SK-N-SH treated with all-trans-retinoic acid at 6 μM for 48 hours (cell line): ENCODE measurements around the gene NFKBIB.

Source experiments
- ATAC-seq: fragments of 200-7000 bp; cut with Tn5 transposase; 3 replicates; pipeline ENCODE4 v1.9.1; 2020; ENCODE audit warnings: mild to moderate bottlenecking, moderate library complexity
- ARNTL ChIP-seq: fragments of 450-650 bp; formaldehyde crosslinking; IDR thresholded peaks from 2 replicates; pipeline ENCODE4 v1.5.0; 2020; ENCODE audit warnings: low read depth, mild to moderate bottlenecking, moderate library complexity, borderline replicate concordance
- CSDC2 ChIP-seq: fragments of 250-450 bp; sonication (Bioruptor Pico); IDR thresholded peaks from 2 replicates; pipeline ENCODE4 v1.5.0; 2020; ENCODE audit warnings: mild to moderate bottlenecking, moderate library complexity
- ESRRG ChIP-seq: fragments of 250-450 bp; sonication (Bioruptor Pico); IDR thresholded peaks from 2 replicates; pipeline ENCODE4 v1.6.1; 2021; ENCODE audit warnings: mild to moderate bottlenecking
- GLIS3 ChIP-seq: fragments of 250-450 bp; sonication (Bioruptor Pico); IDR thresholded peaks from 2 replicates; pipeline ENCODE4 v1.5.0; 2020; ENCODE audit warnings: mild to moderate bottlenecking, moderate library complexity
- OSR1 ChIP-seq: fragments of 250-450 bp; sonication (Bioruptor Pico); IDR thresholded peaks from 2 replicates; pipeline ENCODE4 v1.8.0; 2022; ENCODE audit warnings: moderate library complexity, mild to moderate bottlenecking, inconsistent platforms
- PATZ1 ChIP-seq: fragments of 250-450 bp; sonication (Bioruptor Pico); IDR thresholded peaks from 2 replicates; pipeline ENCODE4 v1.8.0; 2020; ENCODE audit warnings: mild to moderate bottlenecking, moderate library complexity, borderline replicate concordance
- PPARA ChIP-seq: fragments of 250-450 bp; sonication (Bioruptor Pico); IDR thresholded peaks from 2 replicates; pipeline ENCODE4 v1.5.0; 2020; ENCODE audit warnings: mild to moderate bottlenecking, borderline replicate concordance
- RARB ChIP-seq: fragments of 250-450 bp; sonication (Bioruptor Pico); IDR thresholded peaks from 2 replicates; pipeline ENCODE4 v1.8.0; 2021; ENCODE audit warnings: mild to moderate bottlenecking, moderate library complexity
- SNAI2 ChIP-seq: fragments of 250-450 bp; sonication (Bioruptor Pico); IDR thresholded peaks from 2 replicates; pipeline ENCODE4 v1.5.0; 2020; ENCODE audit warnings: mild to moderate bottlenecking, moderate library complexity
- TCF4 ChIP-seq: fragments of 250-450 bp; sonication (Bioruptor Pico); IDR thresholded peaks from 2 replicates; pipeline ENCODE4 v1.8.0; 2021; ENCODE audit warnings: mild to moderate bottlenecking, moderate library complexity, borderline replicate concordance
- ZC3H10 ChIP-seq: fragments of 250-450 bp; sonication (Bioruptor Pico); IDR thresholded peaks from 2 replicates; pipeline ENCODE4 v1.5.1; 2021; ENCODE audit warnings: mild to moderate bottlenecking, moderate library complexity
- ZFP30 ChIP-seq: fragments of 450-650 bp; formaldehyde crosslinking; IDR thresholded peaks from 2 replicates; pipeline ENCODE4 v1.5.0; 2022; ENCODE audit warnings: mild to moderate bottlenecking, moderate library complexity
- TF ChIP-seq, protein P1 (sequence below): fragments of 250-450 bp; sonication (Bioruptor Pico); IDR thresholded peaks from 2 replicates; pipeline ENCODE4 v1.8.0; 2021; ENCODE audit warnings: low read depth, mild to moderate bottlenecking, moderate library complexity, borderline replicate concordance
- TF ChIP-seq, protein P2 (sequence below): fragments of 250-450 bp; sonication (Bioruptor Pico); IDR thresholded peaks from 2 replicates; pipeline ENCODE4 v1.5.1; 2021; ENCODE audit warnings: mild to moderate bottlenecking, moderate library complexity
- TF ChIP-seq, protein P3 (sequence below): fragments of 250-450 bp; sonication (Bioruptor Pico); IDR thresholded peaks from 2 replicates; pipeline ENCODE4 v1.5.0; 2020; ENCODE audit warnings: mild to moderate bottlenecking, moderate library complexity
- TF ChIP-seq, protein P4 (sequence below): fragments of 250-450 bp; sonication (Bioruptor Pico); IDR thresholded peaks from 2 replicates; pipeline ENCODE4 v1.5.1; 2020; ENCODE audit warnings: low read depth, mild to moderate bottlenecking, moderate library complexity

NFKBIB gene

GRCh38 chr19:38910488-38910887 lies 10.7 kb downstream of the NFKBIB start:
- no peak for TF ChIP-seq ZFP30 (CRISPR knock-in tag)
- TF ChIP-seq, protein P1, sequence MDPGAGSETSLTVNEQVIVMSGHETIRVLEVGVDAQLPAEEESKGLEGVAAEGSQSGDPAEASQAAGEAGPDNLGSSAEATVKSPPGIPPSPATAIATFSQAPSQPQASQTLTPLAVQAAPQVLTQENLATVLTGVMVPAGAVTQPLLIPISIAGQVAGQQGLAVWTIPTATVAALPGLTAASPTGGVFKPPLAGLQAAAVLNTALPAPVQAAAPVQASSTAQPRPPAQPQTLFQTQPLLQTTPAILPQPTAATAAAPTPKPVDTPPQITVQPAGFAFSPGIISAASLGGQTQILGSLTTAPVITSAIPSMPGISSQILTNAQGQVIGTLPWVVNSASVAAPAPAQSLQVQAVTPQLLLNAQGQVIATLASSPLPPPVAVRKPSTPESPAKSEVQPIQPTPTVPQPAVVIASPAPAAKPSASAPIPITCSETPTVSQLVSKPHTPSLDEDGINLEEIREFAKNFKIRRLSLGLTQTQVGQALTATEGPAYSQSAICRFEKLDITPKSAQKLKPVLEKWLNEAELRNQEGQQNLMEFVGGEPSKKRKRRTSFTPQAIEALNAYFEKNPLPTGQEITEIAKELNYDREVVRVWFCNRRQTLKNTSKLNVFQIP (CRISPR knock-in tag), result no peak
- TF ChIP-seq PPARA (CRISPR knock-in tag), result no peak
- no peak for TF ChIP-seq CSDC2
- TF ChIP-seq RARB (CRISPR knock-in tag), result no peak
- no peak for TF ChIP-seq GLIS3 (CRISPR knock-in tag)
- no peak for TF ChIP-seq ESRRG (CRISPR knock-in tag)
- TF ChIP-seq OSR1 (CRISPR knock-in tag), result no peak
- TF ChIP-seq, protein P2, sequence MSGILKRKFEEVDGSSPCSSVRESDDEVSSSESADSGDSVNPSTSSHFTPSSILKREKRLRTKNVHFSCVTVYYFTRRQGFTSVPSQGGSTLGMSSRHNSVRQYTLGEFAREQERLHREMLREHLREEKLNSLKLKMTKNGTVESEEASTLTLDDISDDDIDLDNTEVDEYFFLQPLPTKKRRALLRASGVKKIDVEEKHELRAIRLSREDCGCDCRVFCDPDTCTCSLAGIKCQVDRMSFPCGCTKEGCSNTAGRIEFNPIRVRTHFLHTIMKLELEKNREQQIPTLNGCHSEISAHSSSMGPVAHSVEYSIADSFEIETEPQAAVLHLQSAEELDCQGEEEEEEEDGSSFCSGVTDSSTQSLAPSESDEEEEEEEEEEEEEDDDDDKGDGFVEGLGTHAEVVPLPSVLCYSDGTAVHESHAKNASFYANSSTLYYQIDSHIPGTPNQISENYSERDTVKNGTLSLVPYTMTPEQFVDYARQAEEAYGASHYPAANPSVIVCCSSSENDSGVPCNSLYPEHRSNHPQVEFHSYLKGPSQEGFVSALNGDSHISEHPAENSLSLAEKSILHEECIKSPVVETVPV (CRISPR knock-in tag), result no peak
- ATAC-seq, result no peak

GRCh38 chr19:38911388-38912001 lies 11.7 kb downstream of the NFKBIB start:
- ATAC-seq, result no peak; the same call in 1 of the 3 replicates
- TF ChIP-seq CSDC2 (no peak), RARB (CRISPR knock-in tag) (no peak), PATZ1 (CRISPR knock-in tag) (no peak), PPARA (CRISPR knock-in tag) (no peak), SNAI2 (CRISPR knock-in tag) (no peak)
- TF ChIP-seq, protein P1 (CRISPR knock-in tag), result no peak
- TF ChIP-seq, protein P3, sequence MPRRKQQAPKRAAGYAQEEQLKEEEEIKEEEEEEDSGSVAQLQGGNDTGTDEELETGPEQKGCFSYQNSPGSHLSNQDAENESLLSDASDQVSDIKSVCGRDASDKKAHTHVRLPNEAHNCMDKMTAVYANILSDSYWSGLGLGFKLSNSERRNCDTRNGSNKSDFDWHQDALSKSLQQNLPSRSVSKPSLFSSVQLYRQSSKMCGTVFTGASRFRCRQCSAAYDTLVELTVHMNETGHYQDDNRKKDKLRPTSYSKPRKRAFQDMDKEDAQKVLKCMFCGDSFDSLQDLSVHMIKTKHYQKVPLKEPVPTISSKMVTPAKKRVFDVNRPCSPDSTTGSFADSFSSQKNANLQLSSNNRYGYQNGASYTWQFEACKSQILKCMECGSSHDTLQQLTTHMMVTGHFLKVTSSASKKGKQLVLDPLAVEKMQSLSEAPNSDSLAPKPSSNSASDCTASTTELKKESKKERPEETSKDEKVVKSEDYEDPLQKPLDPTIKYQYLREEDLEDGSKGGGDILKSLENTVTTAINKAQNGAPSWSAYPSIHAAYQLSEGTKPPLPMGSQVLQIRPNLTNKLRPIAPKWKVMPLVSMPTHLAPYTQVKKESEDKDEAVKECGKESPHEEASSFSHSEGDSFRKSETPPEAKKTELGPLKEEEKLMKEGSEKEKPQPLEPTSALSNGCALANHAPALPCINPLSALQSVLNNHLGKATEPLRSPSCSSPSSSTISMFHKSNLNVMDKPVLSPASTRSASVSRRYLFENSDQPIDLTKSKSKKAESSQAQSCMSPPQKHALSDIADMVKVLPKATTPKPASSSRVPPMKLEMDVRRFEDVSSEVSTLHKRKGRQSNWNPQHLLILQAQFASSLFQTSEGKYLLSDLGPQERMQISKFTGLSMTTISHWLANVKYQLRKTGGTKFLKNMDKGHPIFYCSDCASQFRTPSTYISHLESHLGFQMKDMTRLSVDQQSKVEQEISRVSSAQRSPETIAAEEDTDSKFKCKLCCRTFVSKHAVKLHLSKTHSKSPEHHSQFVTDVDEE (CRISPR knock-in tag), result no peak

- no peak for TF ChIP-seq ARNTL (CRISPR knock-in tag)
- no peak for TF ChIP-seq ZC3H10 (CRISPR knock-in tag)
- TF ChIP-seq, protein P4, sequence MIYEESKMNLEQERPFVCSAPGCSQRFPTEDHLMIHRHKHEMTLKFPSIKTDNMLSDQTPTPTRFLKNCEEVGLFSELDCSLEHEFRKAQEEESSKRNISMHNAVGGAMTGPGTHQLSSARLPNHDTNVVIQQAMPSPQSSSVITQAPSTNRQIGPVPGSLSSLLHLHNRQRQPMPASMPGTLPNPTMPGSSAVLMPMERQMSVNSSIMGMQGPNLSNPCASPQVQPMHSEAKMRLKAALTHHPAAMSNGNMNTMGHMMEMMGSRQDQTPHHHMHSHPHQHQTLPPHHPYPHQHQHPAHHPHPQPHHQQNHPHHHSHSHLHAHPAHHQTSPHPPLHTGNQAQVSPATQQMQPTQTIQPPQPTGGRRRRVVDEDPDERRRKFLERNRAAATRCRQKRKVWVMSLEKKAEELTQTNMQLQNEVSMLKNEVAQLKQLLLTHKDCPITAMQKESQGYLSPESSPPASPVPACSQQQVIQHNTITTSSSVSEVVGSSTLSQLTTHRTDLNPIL, result no peak
- TF ChIP-seq TCF4 (CRISPR knock-in tag), result no peak
- no peak for TF ChIP-seq ZFP30 (CRISPR knock-in tag)
- TF ChIP-seq, protein P2 (CRISPR knock-in tag), result no peak
- no peak for TF ChIP-seq ESRRG (CRISPR knock-in tag)
- ATAC-seq, result no peak; the same call in 2 of the 3 replicates
Observed at GRCh38 chr19:38912600-38913514, 13.1 kb downstream of the NFKBIB start.
